Middle frontal gyrus (tissue), 1 donor: ENCODE measurements around the gene GIPC3.
A peak's percentile ranks its signal among the peaks of the same experiment; 100 is the strongest.
"Not testable (repeated sequence)": the region's sequence is repeated elsewhere in the genome, so short reads cannot be mapped to it uniquely, and the experiment has no call there.

ENCODE experiments used
- DNase-seq: peaks from one replicate; pipeline ENCODE4 v3.0.0-alpha.2; 2015; ENCODE audit warnings: low spot score; ENCODE audit errors: extremely low spot score

GIPC3 gene

GRCh38 chr19:3618144-3618810 lies 33.0 kb downstream of the GIPC3 start:
- DNase-seq, result no peak

GRCh38 chr19:3618811-3619630 lies 33.7 kb downstream of the GIPC3 start:
- DNase-seq, result no peak

GRCh38 chr19:3619631-3620012 lies 34.3 kb downstream of the GIPC3 start:
- no peak for DNase-seq

- DNase-seq, result no peak
Observed at GRCh38 chr19:3620145-3620816, 35.0 kb downstream of the GIPC3 start.

- DNase-seq, result no peak
Observed at GRCh38 chr19:3620817-3621547, 35.7 kb downstream of the GIPC3 start.

- DNase-seq, result no peak
Observed at GRCh38 chr19:3621689-3622088, 36.4 kb downstream of the GIPC3 start.

- DNase-seq, result no peak
Observed at GRCh38 chr19:3622224-3622623, 36.9 kb downstream of the GIPC3 start.

GRCh38 chr19:3623716-3624115 lies 38.4 kb downstream of the GIPC3 start:
- DNase-seq, result no peak

GRCh38 chr19:3625996-3626472 lies 40.8 kb downstream of the GIPC3 start:
- DNase-seq, result no peak

GRCh38 chr19:3626473-3627350 lies 41.4 kb downstream of the GIPC3 start, which contains the start of gene CACTIN:
CACTIN (minus strand) TSS chr19:3626790; CDS start chr19:3626762, 28 bp downstream.
- peak; percentile 97 for DNase-seq

- DNase-seq, result no peak
Observed at GRCh38 chr19:3627351-3627723, 42.1 kb downstream of the GIPC3 start.

- not testable (repeated sequence) for DNase-seq
Observed at GRCh38 chr19:3628766-3629165, 43.5 kb downstream of the GIPC3 start.

GRCh38 chr19:3631053-3631861 lies 46.0 kb downstream of the GIPC3 start:
- no peak for DNase-seq

GRCh38 chr19:3632098-3632497 lies 46.8 kb downstream of the GIPC3 start:
- DNase-seq, result no peak

- no peak for DNase-seq
Observed at GRCh38 chr19:3632739-3633558, 47.7 kb downstream of the GIPC3 start.

- DNase-seq, result no peak
Observed at GRCh38 chr19:3633559-3633988, 48.3 kb downstream of the GIPC3 start.

GRCh38 chr19:3634496-3635045 lies 49.3 kb downstream of the GIPC3 start:
- DNase-seq, result no peak

GRCh38 chr19:3636506-3636905 lies 51.2 kb downstream of the GIPC3 start:
- no peak for DNase-seq
